Measurements from ENCODE around the gene TNRC18.

Gene TNRC18

DNA sequence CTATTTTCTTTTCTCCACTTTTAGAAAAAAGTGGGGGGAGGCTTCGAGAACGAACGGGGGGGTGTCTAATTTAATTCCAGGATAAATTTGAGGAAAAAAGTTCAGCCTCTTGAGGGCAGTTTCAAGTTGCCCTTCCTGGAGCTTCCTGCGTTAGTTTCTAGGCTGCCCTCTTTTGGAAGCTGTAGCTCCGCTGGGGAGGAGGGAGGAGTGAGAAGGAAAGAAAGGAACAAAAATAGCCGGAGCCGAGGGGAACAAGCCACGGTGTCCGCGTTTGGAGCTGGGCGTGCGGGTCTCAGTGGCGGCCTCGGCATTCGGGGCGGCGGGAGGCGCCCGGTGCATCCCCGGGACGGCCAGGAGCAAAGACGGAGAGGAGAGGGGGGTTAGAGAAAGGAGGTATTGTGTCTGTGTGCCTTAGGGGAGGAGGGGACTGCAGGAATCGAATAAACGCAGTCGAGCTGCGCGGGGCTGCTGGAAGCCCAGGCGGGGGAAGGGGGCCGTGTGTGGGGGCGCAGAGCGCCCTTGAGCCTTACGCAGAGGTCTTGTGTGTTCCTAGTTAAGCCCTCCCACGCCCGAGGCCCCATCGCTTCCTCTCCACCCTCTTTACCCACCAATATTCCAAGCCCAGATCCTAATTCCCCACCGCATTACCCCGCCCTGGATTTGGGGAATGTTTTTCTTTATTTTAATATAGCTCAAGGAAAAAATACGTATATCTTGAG, 2.0 kb upstream of the TNRC18 start:
- DNase-seq = peak; percentile 76 to 85

DNA sequence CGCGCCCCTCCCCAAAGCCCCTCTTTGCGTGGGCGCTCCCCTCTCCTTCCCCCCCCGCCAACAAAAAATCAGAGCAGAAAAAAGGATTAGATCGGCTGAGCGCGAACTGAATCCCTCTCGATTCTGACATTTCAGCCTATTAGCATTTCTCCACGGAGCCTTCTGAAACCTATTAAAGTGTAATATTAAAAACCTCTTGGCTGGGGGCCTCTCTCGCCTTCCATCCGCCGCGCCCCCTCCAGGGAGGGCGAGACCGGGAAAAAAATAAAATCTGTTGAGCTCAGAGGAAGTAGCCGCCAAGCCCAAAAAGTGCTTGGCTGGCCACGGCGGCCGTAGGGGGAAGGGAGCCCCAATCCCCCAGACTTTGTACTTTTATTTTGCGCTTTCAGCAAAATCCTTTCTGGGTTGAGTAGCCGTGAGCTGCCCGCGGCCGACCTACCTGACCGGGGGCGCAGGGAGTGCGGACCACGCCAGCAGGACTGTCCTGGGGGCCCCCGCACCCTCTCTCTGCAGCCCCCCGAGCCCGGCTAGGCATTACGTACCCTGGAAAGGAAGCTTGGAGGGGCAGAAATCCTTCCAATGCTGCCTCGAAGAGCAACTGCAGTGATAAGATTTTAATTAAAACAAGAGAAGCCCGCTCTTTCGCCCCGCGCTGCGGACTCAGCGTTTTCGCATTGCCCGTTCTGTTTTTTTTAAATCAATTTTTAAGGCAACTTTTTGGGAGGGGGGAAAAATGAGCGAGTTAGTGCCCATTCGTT, 1.3 kb upstream of the TNRC18 start:
- peak in 1 of 2 experiments; percentile 54 for DNase-seq

DNA sequence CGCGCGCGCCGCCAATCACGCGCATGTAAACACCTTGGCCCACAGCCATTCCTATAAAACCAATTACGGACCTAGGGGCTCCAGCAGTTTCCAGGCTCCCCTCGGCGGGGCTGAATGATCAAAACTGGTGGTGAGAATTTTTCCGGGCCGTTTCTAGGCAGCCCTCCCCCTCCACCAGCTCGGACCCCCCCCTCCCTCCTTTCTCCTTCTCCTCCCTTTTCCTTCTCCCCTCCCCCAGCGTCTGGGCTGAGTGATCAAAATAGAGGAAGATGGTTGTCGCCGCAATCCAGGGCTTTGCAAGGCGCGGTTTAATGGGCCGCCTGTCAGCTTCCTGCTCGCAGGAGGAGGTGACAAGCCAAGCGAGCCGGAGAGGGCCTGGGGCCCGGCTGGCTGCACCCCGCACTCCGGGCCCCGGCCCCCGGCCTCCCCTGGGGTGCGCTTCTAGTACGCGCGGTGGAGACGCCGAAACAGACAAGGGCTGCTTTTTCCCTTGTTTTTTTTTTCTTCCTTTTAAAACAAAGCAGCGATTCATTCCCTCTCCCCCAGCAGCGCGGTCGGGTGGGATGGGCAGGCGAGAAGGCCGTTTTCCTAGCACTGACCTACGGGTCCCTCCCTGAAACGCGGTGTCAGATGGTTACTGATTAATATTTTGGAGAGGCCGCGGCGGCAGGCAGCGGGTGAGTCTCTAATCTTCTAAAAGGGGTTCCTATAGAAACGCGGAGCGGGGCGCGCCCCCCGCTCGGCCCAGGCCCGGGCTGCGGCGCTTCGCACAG, 528 bp upstream of the TNRC18 start:
- peak; percentile 95 to 99 for DNase-seq

DNA sequence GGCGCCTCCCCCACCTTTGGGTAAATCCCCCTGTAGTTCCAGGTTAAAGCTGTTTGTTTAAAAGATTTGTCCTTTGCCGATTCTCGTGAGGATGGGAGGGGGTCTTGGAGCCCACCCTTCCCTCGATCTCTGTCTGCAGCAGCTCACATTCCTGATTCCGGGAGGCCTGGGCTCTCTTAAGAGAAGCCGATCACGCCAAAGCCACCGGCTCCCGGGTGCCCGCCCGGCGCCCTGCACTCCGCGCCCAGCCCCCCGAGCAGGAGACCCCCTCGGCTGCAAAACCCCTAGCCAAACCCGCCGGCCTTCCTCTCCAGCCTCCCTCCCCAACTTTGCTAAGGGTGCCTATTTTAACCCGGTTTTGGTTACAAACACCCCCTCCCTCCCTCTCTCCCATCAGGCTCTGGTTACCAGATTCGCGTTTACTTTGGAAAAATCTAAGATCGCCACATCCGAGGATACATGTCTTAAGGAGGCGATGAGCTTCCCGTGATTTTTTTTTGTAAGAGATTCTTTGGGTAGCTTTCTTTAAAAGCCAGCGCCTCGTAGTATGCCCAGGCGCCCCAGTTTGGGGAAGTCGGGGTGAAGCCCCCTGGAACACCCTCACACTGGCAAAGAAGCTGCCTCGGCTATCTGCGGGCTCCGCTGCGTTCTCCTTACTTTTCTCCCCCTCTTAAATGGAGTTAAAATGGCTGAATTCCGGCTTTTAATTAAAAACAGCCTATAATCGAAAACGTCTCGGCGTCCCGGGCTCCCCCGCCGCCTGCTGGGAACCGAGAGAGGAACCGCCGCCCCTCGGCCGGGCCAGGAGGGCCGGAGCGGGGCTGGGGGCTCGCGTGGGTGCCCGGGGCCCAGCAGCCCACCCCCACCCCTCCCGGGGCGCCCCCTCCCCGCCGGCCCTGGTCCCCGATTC, 983 bp downstream of the TNRC18 start:
- DNase-seq = peak in 1 of 2 experiments; percentile 62

DNA sequence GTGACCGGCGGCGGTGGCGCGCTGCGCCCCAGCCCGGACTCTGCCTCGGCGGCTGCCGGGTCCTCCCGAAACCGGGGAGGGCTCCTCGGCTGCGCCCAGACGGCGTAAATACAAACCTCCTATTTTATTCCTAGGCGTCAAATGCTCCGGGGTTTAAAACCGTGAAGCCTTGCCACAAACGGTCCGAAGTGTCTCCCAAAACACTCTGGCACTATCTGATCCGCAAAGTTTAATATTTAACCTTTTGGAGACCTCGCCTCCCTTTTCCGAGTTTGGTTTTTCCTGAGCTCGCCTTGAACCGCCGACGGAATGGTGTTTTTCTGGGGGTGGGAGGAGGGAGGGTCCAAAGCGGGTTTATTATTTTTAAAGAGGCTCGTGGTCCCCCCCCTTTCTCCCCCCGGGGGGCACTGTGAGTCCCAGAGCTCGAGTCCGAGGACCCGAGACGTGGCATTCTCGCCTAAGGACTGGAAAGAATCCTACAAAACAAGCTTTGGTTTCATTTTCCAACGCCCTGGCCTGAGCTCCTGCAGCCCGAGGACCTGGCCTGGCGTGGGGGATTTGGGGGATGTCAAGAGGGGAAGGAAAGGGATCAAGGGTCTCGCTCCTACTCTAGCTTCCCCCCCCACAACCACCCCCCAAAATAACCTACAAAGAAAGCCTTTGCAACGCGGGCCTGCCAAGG, 1.8 kb downstream of the TNRC18 start:
- DNase-seq = peak; percentile 66 to 73

DNA sequence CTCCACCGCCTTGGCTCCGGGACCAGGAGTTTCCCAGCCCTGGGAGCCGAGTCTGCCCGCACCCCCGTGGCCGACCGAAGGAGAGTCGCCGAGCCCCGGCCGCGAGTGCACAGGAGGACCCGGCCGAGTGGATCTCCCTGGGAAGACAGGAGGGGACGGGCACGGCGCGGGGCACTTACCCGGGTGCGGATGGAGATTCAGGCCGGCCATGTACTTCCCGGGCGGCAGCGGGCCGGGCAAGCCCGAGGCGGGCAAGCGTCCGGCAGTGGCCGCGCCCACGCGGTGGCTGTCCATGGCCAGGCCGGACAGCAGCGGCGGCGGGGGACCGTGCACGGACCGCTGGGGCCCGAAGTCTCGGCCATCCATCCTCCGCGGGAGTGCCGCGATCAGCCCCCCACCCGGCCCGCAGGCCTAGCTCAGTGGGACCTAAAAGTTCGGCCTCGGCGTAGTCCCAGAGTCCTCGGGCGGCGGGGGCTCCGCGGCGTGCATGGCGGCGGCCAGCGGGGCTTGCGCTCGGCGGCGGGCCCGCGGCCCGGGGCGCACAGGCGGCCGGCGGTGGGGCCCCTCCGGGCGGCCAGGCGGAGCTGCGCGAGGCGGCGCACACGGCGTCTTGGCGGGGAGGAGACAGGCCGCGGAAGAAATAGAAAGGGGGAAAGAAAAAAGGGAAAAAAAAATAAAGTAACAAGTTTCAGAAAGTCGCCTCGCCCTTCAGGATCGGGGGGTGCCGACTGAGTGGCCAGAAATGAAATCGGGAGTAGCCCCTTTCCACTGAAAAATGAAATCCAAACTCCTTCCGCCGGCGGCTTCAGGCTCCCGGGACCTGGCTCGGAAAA, 2.5 kb downstream of the TNRC18 start:
- no peak for DNase-seq

DNA sequence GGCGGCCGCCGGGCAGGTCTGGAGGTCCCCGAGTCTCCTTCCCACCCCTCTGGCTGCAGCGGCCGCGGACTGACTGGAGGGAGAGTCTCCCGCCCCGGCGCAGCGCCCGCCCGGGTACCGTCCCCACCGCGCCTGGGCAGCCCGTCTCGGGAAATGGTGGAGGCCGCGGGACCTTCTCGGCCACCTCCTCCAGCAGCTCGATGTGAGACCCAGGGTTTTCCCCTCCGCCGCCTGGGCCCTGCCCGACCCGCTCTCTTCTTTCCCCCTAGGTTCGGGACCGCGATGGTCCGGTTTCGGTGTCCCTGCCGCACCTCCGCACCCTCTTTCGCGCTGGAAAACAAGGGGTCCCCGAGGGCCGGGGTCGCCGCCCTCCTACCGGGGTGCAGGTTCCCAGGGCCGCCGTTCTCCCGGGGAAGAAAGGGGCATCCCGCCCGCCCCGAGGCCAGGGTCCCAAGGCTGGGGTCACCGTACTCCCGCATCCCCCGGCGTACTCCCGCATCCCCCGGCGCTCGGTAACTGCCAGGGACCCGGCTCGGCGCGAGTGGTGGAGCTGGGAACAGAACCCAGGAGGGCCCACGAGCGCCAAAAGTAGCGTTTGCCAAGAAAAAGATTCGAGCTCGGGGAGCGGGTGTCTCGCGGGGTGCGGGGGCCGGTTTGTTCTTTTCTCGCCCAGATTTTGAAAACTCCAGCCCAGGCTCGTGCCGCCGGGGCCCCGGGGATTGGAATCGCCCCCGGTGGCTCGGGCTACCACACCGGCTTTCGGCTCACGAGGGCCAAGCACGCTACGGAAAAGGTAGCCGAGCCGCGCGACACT, 3.4 kb downstream of the TNRC18 start:
- no peak for DNase-seq

DNA sequence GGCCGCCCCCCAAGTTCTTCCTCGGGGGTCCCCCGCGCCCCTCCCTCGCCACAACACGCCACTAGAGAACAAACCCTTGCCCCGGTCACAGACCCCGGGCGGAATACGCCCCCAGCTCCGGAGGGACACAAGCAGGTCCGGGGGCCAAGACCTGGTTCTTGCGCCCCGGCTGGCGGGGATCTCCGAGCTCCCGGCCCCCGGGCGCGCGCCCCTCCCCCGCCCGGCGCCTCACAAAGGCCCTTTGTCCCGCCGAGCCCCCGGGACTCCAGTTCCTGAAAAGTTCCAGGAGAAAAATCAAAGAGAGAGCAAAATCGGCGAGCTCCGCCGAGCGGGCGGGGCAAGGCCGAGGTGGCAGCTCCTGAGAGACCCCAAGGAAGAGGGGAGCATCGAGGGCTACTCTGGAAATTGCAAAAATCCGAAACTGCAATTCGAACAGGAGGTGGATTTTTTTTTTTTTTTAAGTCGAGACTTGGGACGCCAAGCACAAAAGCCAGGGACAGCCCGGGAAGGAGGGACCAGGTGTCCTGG, 4.0 kb downstream of the TNRC18 start:
- no peak for DNase-seq

DNA sequence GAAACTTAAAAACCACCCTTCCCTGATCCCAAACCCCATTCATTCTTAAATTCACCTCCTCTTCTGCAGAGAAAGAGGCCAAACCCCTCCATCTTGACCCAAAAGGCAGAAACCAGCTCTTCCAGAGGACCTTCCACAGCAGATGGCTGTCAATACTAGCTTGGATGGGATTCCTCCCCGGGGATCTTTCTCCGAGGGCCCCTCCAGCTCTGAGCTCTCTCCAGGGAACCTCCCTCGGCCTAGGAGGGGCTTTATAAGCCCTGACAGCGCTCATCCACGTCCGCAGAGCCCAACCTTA, 5.4 kb downstream of the TNRC18 start:
- DNase-seq = no peak

DNA sequence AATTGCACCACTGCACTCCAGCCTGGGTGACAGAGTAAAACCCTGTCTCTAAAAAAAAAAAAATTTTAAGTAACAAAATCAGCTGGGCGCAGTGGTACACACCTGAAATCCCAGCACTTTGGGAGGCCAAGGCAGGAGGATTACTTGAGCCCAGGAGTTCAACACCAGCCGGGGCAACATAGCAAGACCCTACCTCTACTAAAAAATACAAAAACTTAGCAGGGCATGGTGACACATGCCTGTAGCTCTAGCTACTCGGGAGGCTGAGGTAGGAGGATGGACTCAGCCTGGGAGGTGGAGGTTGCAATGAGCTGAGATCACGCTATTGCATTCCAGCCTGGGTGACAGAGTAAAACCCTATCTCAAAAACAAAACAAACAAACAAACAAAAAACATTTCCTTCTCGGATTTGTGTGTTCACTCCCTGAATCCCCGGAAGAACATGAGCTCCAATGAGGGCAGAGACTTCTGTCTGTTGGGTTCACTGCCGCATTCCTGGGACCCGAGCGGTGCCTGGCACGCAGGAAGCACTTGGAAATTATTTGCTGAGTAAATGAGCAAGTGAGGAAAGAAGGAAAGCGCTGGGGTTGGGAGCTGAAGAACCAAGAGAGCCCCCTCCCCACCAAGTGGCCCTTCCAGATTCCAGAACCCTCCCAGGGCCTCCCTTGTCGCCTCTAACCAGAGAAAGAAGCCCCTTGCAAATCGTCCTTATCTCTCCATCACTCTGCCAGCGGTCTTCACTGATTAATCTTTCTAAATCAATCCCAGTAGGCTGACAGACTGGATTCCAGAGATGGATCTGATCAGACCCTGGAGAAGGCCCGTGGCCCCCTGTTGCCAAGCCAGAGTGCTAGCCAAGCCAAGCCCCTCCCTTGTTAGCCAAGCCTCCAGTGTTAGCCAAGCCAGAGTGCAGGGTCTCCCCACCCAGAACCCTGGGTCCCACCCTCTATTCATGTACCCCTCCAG, 6.2 kb downstream of the TNRC18 start:
- DNase-seq = peak in 1 of 2 experiments; percentile 25

DNA sequence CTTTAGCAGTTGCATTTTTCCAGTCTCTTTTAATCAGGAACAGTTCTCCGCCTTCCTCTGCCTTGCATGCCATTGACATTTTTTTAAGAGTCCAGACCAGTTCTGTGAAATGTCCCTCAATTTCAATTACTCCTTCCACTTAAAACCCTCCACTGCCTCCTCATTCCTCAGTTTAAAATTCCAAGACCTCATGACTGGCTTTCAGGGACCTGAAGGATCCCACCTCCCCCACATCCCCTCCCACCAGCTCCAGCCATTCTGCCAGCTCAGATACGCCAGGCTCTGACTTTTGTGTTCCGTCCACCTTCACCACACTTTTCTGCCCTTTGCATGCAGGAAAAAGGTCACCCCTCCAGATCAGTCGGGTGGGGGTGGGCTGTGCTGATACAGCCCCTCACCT, 8.7 kb downstream of the TNRC18 start:
- DNase-seq = no peak

DNA sequence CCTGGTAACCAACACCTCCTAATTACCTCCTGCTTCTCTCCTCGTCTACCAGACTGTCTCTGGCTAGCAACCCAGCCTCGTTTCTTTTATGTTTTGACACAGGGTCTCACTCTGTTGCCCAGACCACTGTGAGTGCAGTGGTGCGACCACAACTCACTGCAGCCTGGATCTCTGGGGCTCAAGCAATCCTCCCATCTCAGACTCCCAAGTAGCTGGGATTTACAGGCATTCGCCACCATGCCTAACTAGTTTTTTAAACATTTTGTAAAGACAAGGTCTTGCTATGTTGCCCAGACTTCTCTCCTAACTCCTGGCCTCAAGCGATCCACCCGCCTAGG, 10.2 kb downstream of the TNRC18 start:
- no peak for DNase-seq

DNA sequence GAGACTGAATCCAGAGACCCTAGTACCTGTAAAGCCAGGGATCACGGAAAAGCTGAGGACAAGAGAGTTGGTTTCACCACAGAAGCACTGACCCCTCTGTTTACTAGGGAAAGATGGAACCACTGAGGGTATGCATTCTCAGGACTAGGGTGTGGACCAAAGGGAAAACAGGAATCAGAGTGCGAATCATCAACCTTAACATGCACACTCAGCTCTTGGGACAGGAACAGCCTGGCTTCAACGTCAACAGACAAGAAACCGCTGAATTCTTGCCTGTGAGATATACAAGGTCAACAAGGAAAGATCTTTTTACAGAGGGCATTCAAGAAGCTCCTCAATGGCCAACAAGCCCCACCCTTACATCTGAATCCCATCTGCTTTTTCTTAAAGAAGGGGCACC, 14.9 kb downstream of the TNRC18 start:
- peak in 1 of 2 experiments; percentile 43 for DNase-seq

DNA sequence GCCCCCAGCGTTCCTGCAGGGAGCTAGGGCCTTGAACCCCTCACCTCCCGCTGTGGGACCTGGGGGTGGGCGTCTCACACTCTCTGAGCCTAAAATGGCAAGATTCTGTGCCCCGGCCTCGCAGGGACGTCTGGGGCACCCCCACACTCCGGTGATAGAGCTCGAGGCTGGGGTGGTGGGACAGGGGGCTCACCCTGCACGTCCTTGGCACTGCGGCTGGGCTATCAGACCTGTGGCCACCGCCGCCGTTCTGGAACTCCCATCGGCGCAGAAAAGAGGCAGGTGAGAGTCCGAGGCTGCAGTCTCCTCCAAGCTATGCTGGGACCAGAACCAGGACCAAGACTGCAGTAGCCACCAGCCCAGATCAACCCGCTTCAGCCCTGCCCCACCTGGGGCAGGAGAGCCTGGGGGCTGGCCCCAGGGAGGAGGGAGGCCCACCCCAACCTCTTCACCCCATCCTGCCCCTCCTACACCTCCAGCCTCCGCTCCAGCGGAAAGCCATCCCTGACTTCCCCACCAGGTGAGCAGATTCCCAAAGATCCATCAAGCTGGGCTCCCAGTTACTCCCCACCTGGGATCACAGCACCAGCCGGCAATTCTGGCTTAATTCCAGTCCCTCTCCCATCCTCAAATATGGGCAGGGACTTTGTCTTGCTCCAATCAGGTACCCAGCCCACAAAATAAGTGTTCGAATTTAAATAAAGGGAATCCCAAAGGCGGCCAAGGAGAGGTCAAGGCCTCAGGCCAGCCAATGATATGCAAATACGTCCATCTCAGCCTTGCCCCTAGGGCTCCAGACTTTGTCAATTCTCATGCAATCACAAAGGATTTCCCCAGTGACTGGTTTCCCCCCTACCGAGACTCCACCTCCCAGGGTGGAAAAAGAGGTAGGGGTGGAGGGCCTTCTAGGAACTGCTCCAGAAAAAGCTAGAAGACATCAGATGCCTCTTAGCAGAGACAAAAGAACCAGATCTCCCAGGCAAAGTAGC, 16.4 kb downstream of the TNRC18 start:
- DNase-seq = no peak

DNA sequence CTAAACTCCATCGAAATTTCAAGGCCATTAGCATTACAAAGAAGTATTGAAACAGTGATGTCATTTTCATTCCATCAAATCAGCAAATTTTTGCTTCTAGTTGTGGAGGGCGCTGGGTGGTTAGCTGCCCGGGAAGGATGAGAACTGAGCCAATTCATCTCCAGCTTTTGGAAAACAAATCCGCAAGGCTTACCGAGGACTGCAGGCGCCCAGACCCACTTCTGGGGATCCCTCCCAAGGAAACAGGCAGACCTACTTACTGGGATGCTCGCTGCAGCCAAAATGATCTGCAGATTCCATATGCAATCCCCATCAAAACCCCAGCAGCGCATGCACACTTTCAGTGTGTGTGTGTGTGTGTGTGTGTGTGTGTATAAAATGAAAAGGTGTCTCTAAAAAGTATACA, 19.2 kb downstream of the TNRC18 start:
- no peak for DNase-seq

DNA sequence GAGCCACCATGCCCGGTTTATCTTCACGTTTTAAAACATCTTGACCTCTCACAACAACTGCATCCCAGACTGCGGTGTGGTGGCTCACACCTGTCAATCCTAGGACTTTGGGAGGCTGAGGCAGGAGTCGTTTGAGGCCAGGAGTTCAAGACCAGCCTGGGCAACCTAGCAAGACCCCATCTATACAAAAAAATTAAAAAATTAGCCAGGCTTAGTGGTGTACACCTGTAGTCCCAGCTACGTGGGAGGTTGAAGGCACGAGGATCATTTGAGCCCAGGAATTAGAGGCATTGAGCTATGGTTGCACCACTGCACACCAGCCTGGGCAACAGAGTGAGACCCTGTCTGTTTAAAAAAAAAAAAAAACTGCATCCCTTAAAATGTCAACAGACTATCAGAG, 20.2 kb downstream of the TNRC18 start:
- DNase-seq = no peak

DNA sequence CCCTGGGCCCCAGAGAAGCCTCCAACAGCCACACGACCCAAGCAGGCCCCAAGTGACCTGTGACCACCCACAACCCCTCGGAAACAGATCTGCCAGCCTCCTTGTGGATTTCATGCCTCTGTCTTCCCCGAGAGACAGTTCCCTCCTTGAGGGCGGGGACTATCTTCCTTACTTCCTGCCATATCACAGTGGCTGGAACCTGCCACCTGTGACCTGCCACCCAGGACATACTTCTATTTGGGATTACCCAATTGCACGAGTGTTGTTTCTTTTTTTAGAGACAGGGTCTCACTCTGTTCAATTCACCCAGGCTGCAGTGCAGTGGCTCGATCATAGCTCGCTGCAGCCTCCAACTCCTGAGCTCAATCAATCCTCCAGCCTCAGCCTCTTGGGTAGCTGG, 25.9 kb downstream of the TNRC18 start:
- no peak for DNase-seq

Data from SW 1271 (cell line).